Measurements from ENCODE around the gene NFU1. TPM values are rescaled to one million over a fixed set of nuclear protein-coding genes. Genes with fewer than 3 reads are reported as not detected.
A peak's percentile ranks its signal among the peaks of the same experiment; 100 is the strongest.

NFU1 gene
- 50.1 and 57.3 TPM in 2 replicates for total RNA-seq
- polyA plus RNA-seq = 59.1 and 62.9 TPM in 2 replicates
- 59.9 and 67.0 TPM in 2 replicates for polyA plus RNA-seq (2012)
- 1.3 and 5.1 TPM in 2 replicates for polyA minus RNA-seq (ENCODE audit: low replicate concordance)

- TF ChIP-seq CTCF (conservative IDR thresholded peaks at IDR 0.05 in 1 of 2, IDR thresholded peaks at IDR 0.05 in 1 of 2; ENCODE audit: low read depth in 1 of 2, low read length in 2 of 2) (peak; percentile 48 to 68), EZH2 (IDR thresholded peaks at IDR 0.05; ENCODE audit: low read length, missing control alignments) (no peak)
- no peaks in the 10 kb centered on the region for H3K36me3 ChIP-seq (ENCODE audit: control insufficient read depth, insufficient read depth, low read length)
- H2AFZ ChIP-seq (ENCODE audit: low read length) = peak within 1 kb of the TSS; percentile 98
- peak within 1 kb of the TSS; percentile 98 for H3K9ac ChIP-seq (ENCODE audit: insufficient read depth, low read length)
- H3K27me3 ChIP-seq (ENCODE audit: control insufficient read depth, insufficient read depth, low read length) = no peaks in the 10 kb centered on the region
- no peaks in the 10 kb centered on the region for H4K20me1 ChIP-seq (ENCODE audit: control insufficient read depth, extremely low read depth, insufficient read depth, low read length)
- H3K4me2 ChIP-seq (ENCODE audit: extremely low read depth, insufficient read depth, low read length) = peak within 1 kb of the TSS; percentile 88
- H3K79me2 ChIP-seq (ENCODE audit: control insufficient read depth, insufficient read depth, low read length) = peaks cover 25% of the 10 kb centered on the region
- H3K27ac ChIP-seq (ENCODE audit: insufficient read depth, low read length) = peak within 1 kb of the TSS; percentile 97
- peaks cover 10% of the 10 kb centered on the region for H3K4me1 ChIP-seq (ENCODE audit: control insufficient read depth, extremely low read depth, insufficient read depth, low read length)
- no peaks in the 10 kb centered on the region for H3K9me3 ChIP-seq (ENCODE audit: control insufficient read depth, insufficient read depth, low read depth, low read length)
- DNase-seq (ENCODE audit: low read depth in 2 of 2) = peak; percentile 96 to 97
- H3K4me3 ChIP-seq (replicated peaks in 1 of 4; ENCODE audit: control extremely low read depth in 1 of 4, insufficient read depth in 1 of 4, low read depth in 3 of 4, low read length in 4 of 4) = peak within 1 kb of the TSS; percentile 61 to 98 (median 82)
Measured at GRCh38 chr2:69436938-69437750, at the start of gene NFU1. TSS of gene NFU1 (minus strand) at chr2:69437435. CDS start at chr2:69437422, 13 bp downstream.

GRCh38 chr2:69483696-69484095 lies 46.5 kb upstream of the NFU1 start:
- Histone ChIP-seq H2AFZ (ENCODE audit: low read length) (no peak overlapping the region), H4K20me1 (ENCODE audit: control insufficient read depth, extremely low read depth, insufficient read depth, low read length) (no peaks in the 10 kb centered on the region), H3K4me2 (ENCODE audit: extremely low read depth, insufficient read depth, low read length) (no peak overlapping the region), H3K27ac (ENCODE audit: insufficient read depth, low read length) (no peak overlapping the region), H3K4me1 (ENCODE audit: control insufficient read depth, extremely low read depth, insufficient read depth, low read length) (no peaks in the 10 kb centered on the region), H3K79me2 (ENCODE audit: control insufficient read depth, insufficient read depth, low read length) (no peaks in the 10 kb centered on the region), H3K9ac (ENCODE audit: insufficient read depth, low read length) (no peak overlapping the region), H3K4me3 (replicated peaks in 1 of 4; ENCODE audit: control extremely low read depth in 1 of 4, insufficient read depth in 1 of 4, low read depth in 3 of 4, low read length in 4 of 4) (no peak overlapping the region), H3K9me3 (ENCODE audit: control insufficient read depth, insufficient read depth, low read depth, low read length) (no peaks in the 10 kb centered on the region), H3K27me3 (ENCODE audit: control insufficient read depth, insufficient read depth, low read length) (no peaks in the 10 kb centered on the region), H3K36me3 (ENCODE audit: control insufficient read depth, insufficient read depth, low read length) (peaks cover 2% of the 10 kb centered on the region)
- TF ChIP-seq EZH2 (IDR thresholded peaks at IDR 0.05; ENCODE audit: low read length, missing control alignments) (no peak), CTCF (conservative IDR thresholded peaks at IDR 0.05 in 1 of 2, IDR thresholded peaks at IDR 0.05 in 1 of 2; ENCODE audit: low read depth in 1 of 2, low read length in 2 of 2) (no peak)
- no peak for DNase-seq (ENCODE audit: low read depth in 2 of 2)

GRCh38 chr2:69483024-69483423 lies 45.8 kb upstream of the NFU1 start:
- H3K27me3 ChIP-seq (ENCODE audit: control insufficient read depth, insufficient read depth, low read length) = no peaks in the 10 kb centered on the region
- H4K20me1 ChIP-seq (ENCODE audit: control insufficient read depth, extremely low read depth, insufficient read depth, low read length) = no peaks in the 10 kb centered on the region
- no peak overlapping the region for H3K4me2 ChIP-seq (ENCODE audit: extremely low read depth, insufficient read depth, low read length)
- DNase-seq (ENCODE audit: low read depth in 2 of 2) = peak in 1 of 2 donors; percentile 67
- H3K9me3 ChIP-seq (ENCODE audit: control insufficient read depth, insufficient read depth, low read depth, low read length) = no peaks in the 10 kb centered on the region
- H3K27ac ChIP-seq (ENCODE audit: insufficient read depth, low read length) = no peak overlapping the region
- no peak overlapping the region for H2AFZ ChIP-seq (ENCODE audit: low read length)
- no peaks in the 10 kb centered on the region for H3K4me1 ChIP-seq (ENCODE audit: control insufficient read depth, extremely low read depth, insufficient read depth, low read length)
- peaks cover 2% of the 10 kb centered on the region for H3K36me3 ChIP-seq (ENCODE audit: control insufficient read depth, insufficient read depth, low read length)
- no peak overlapping the region for H3K9ac ChIP-seq (ENCODE audit: insufficient read depth, low read length)
- no peak overlapping the region for H3K4me3 ChIP-seq (replicated peaks in 1 of 4; ENCODE audit: control extremely low read depth in 1 of 4, insufficient read depth in 1 of 4, low read depth in 3 of 4, low read length in 4 of 4)
- TF ChIP-seq CTCF (conservative IDR thresholded peaks at IDR 0.05 in 1 of 2, IDR thresholded peaks at IDR 0.05 in 1 of 2; ENCODE audit: low read depth in 1 of 2, low read length in 2 of 2) = no peak
- no peak for TF ChIP-seq EZH2 (IDR thresholded peaks at IDR 0.05; ENCODE audit: low read length, missing control alignments)
- no peaks in the 10 kb centered on the region for H3K79me2 ChIP-seq (ENCODE audit: control insufficient read depth, insufficient read depth, low read length)
